Esophagus squamous epithelium (tissue), 5 donors: ENCODE data around the gene RCAN1. TPM values are rescaled to one million over a fixed set of nuclear protein-coding genes. Genes with fewer than 3 reads are reported as not detected.

ENCODE experiments used
- DNase-seq: peaks from one replicate; lab custom pipeline; 2025; lab: John Stamatoyannopoulos, UW
- H3K27ac ChIP-seq, 4 donors: fragments of 200-600 bp; sonication (generic); one replicate each; pipeline ENCODE4 v1.5.1; 2016 to 2019; ENCODE audit warnings: mild to moderate bottlenecking in 1 of 4
- H3K27me3 ChIP-seq, 4 donors: fragments of 200-600 bp; sonication (generic); 1 replicate in 3 of 4; 2 replicates in 1 of 4; pipeline versions ENCODE4 v1.5.1 to v1.6.0; 2017 to 2021; ENCODE audit warnings: antibody characterized with exemption in 1 of 4
- H3K36me3 ChIP-seq, 3 donors: fragments of 200-600 bp; sonication (generic); one replicate each; pipeline ENCODE4 v1.5.1; 2016 to 2019
- H3K4me1 ChIP-seq, 3 donors: fragments of 200-600 bp; sonication (generic); one replicate each; pipeline ENCODE4 v1.5.1; 2017 to 2019
- H3K4me3 ChIP-seq, 4 donors: fragments of 200-600 bp; sonication (generic); 1 replicate in 3 of 4; 2 replicates in 1 of 4; pipeline ENCODE4 v1.5.1; 2016 to 2019; ENCODE audit warnings: mild to moderate bottlenecking in 2 of 4, moderate library complexity in 1 of 4
- H3K9me3 ChIP-seq, 3 donors: fragments of 200-600 bp; sonication (generic); one replicate each; pipeline ENCODE4 v1.5.1; 2016 to 2019
- CTCF ChIP-seq, 6 experiments: fragments of 450-650 bp in 4 of 6; fragments of 200-600 bp in 2 of 6; sonication (generic) in 2 of 6; IDR thresholded peaks; one replicate each; pipeline ENCODE4 v1.5.1; 2016 to 2019; ENCODE audit warnings: antibody characterized with exemption in 6 of 6, mild to moderate bottlenecking in 4 of 6, moderate library complexity in 4 of 6
- POLR2A ChIP-seq, 4 donors: fragments of 450-650 bp; IDR thresholded peaks; one replicate each; pipeline ENCODE4 v1.6.1; 2017; ENCODE audit warnings: antibody characterized with exemption in 4 of 4, mild to moderate bottlenecking in 4 of 4, moderate library complexity in 3 of 4
- WGBS, 2 donors: methylation state at CpG; one replicate each; pipeline ENCODE4 v1.1.5; 2018; 5-methylcytosine and 5-hydroxymethylcytosine counted together
- intact Hi-C: fragments of 100-400 bp; cut with DNase I; formaldehyde crosslinking; loops from one replicate; pipeline ENCODE4 v1.15.0; 2022
- total RNA-seq, 4 donors: library from RNA; depleted of rRNA; stranded (reverse); fragments of >200 nt; gene quantifications; one replicate each; pipeline ENCODE4 v1.1.0, GENCODE V29; 2016
- donor health status: DM: yes; HTN: yes; CAD: no.

Gene RCAN1
- total RNA-seq, 4 donors from 2014 or later: 12.4 to 21.0 (median 17.0) TPM

- intact Hi-C loops: no loop called here
- H3K4me3 ChIP-seq: no peak overlapping the region
- WGBS, 2 donors: 96 to 100% methylated on average over 2 of the region's 2 CpGs
- peaks cover 0 to 5% (median 0%) of the 10 kb centered on the region in 3 donors for H3K4me1 ChIP-seq
- DNase-seq: no peak
- H3K36me3 ChIP-seq: no peaks in the 10 kb centered on the region
- no peaks in the 10 kb centered on the region for H3K27me3 ChIP-seq
- H3K27ac ChIP-seq: no peak overlapping the region
- H3K9me3 ChIP-seq: no peaks in the 10 kb centered on the region
- TF ChIP-seq POLR2A (IDR thresholded peaks at IDR 0.05) (no peak), CTCF (IDR thresholded peaks at IDR 0.05) (no peak)
These were observed 10.4 kb downstream of the RCAN1 start for GRCh38 chr21:34604556-34604955.

GRCh38 chr21:34603710-34604057, 11.2 kb downstream of the RCAN1 start:
- Histone ChIP-seq H3K4me3 (no peak overlapping the region), H3K9me3 (no peaks in the 10 kb centered on the region), H3K27me3 (no peaks in the 10 kb centered on the region), H3K4me1 (peaks cover 0 to 10% (median 0%) of the 10 kb centered on the region in 3 donors), H3K36me3 (no peaks in the 10 kb centered on the region), H3K27ac (no peak overlapping the region)
- intact Hi-C loops: no loop called here
- DNase-seq: no peak
- TF ChIP-seq CTCF (IDR thresholded peaks at IDR 0.05): no peak
- no peak for TF ChIP-seq POLR2A (IDR thresholded peaks at IDR 0.05)

GRCh38 chr21:34603002-34603709, 11.8 kb downstream of the RCAN1 start:
- intact Hi-C loops: no loop called here
- peaks cover 0 to 15% (median 0%) of the 10 kb centered on the region in 3 donors for H3K4me1 ChIP-seq

GRCh38 chr21:34602061-34602460, 12.9 kb downstream of the RCAN1 start:
- H3K36me3 ChIP-seq: no peaks in the 10 kb centered on the region
- peaks cover 0 to 16% (median 0%) of the 10 kb centered on the region in 3 donors for H3K4me1 ChIP-seq
- no peak overlapping the region for H3K27ac ChIP-seq
- no peaks in the 10 kb centered on the region for H3K9me3 ChIP-seq
- no peak for DNase-seq
- TF ChIP-seq CTCF (IDR thresholded peaks at IDR 0.05) (no peak), POLR2A (IDR thresholded peaks at IDR 0.05) (no peak)
- H3K4me3 ChIP-seq: no peak overlapping the region
- 72 to 91% methylated on average over 4 of the region's 4 CpGs for WGBS, 2 donors
- H3K27me3 ChIP-seq: no peaks in the 10 kb centered on the region
- intact Hi-C loops: no loop called here

More at GRCh38 chr21:34603002-34603709, 11.8 kb downstream of the RCAN1 start:
- DNase-seq: no peak
- H3K4me3 ChIP-seq: no peak overlapping the region
- H3K27ac ChIP-seq: no peak overlapping the region
- no peak for TF ChIP-seq POLR2A (IDR thresholded peaks at IDR 0.05)
- peak in 5 of 6 experiments; percentile 59 to 75 (median 69) for TF ChIP-seq CTCF (IDR thresholded peaks at IDR 0.05)
- no peaks in the 10 kb centered on the region for H3K36me3 ChIP-seq
- no peaks in the 10 kb centered on the region for H3K9me3 ChIP-seq
- H3K27me3 ChIP-seq: no peaks in the 10 kb centered on the region
- 56 to 76% methylated on average over 6 to 10 of the region's 19 CpGs for WGBS, 2 donors

GRCh38 chr21:34599534-34600101, 15.3 kb downstream of the RCAN1 start:
- no peak for TF ChIP-seq CTCF (IDR thresholded peaks at IDR 0.05)
- TF ChIP-seq POLR2A (IDR thresholded peaks at IDR 0.05): no peak
- Histone ChIP-seq H3K4me3 (no peak overlapping the region), H3K36me3 (no peaks in the 10 kb centered on the region), H3K27ac (no peak overlapping the region), H3K4me1 (peaks cover 0 to 27% (median 4%) of the 10 kb centered on the region in 3 donors), H3K9me3 (no peaks in the 10 kb centered on the region), H3K27me3 (no peaks in the 10 kb centered on the region)
- intact Hi-C loops: no loop called here
- no peak for DNase-seq
- WGBS, 2 donors: 84% methylated on average over 6 to 7 of the region's 7 CpGs
